Sigmoid colon (tissue), 7 donors: ENCODE results near the gene DNAL1. TPM values are rescaled to one million over a fixed set of nuclear protein-coding genes. Genes with fewer than 3 reads are reported as not detected.

Source experiments
- DNase-seq: peaks from one replicate; pipeline ENCODE4 v3.0.0-alpha.2; 2019
- H3K27ac ChIP-seq, 4 donors: fragments of 200-600 bp; sonication (generic); one replicate each; pipeline ENCODE4 v1.5.1; 2016 to 2019; ENCODE audit warnings: mild to moderate bottlenecking in 1 of 4
- H3K27me3 ChIP-seq, 3 donors: fragments of 200-600 bp; sonication (generic); one replicate each; pipeline ENCODE4 v1.5.1; 2019; ENCODE audit warnings: mild to moderate bottlenecking in 1 of 3
- H3K36me3 ChIP-seq, 4 donors: fragments of 200-600 bp; sonication (generic); one replicate each; pipeline ENCODE4 v1.5.1; 2016 to 2019
- H3K4me1 ChIP-seq, 4 donors: fragments of 200-600 bp; sonication (generic); one replicate each; pipeline ENCODE4 v1.5.1; 2017 to 2019
- H3K4me3 ChIP-seq, 4 donors: fragments of 200-600 bp; sonication (generic); one replicate each; pipeline ENCODE4 v1.5.1; 2017 to 2019; ENCODE audit warnings: mild to moderate bottlenecking in 2 of 4, moderate library complexity in 1 of 4
- H3K9me3 ChIP-seq, 4 donors: fragments of 200-600 bp in 3 of 4; sonication (generic) in 3 of 4; one replicate each; pipeline versions ENCODE4 v1.5.1 to v1.6.1; 2013 to 2019
- EP300 ChIP-seq, 4 donors: sonication (generic); formaldehyde crosslinking; IDR thresholded peaks; one replicate each; pipeline ENCODE4 v1.6.1; 2017; ENCODE audit warnings: antibody characterized with exemption in 4 of 4
- POLR2A ChIP-seq, 2 donors: fragments of 450-650 bp; IDR thresholded peaks; one replicate each; pipeline ENCODE4 v1.6.1; 2016; ENCODE audit warnings: antibody characterized with exemption in 2 of 2, mild to moderate bottlenecking in 2 of 2, moderate library complexity in 2 of 2
- POLR2AphosphoS5 ChIP-seq, 4 donors: sonication (generic); formaldehyde crosslinking; IDR thresholded peaks; one replicate each; pipeline ENCODE4 v1.6.1; 2017; ENCODE audit warnings: antibody characterized with exemption in 4 of 4
- WGBS, 2 donors: extraction: QIAGEN DNeasy Blood & Tissue Kit; methylation state at CpG; one replicate each; pipeline ENCODE4 v1.1.7; 2013; 5-methylcytosine and 5-hydroxymethylcytosine counted together
- intact Hi-C: fragments of 100-400 bp; cut with DNase I; formaldehyde crosslinking; loops from one replicate; pipeline ENCODE4 v1.15.1; 2023
- polyA plus RNA-seq, 3 donors: library from polyadenylated mRNA; stranded (reverse); fragments of 200-250 nt; gene quantifications; one replicate each; pipeline ENCODE4 v1.2.3, GENCODE V29; 2013
- small RNA-seq, 3 donors: library from RNA; depleted of rRNA; stranded (forward); fragments of <200 nt; gene quantifications; one replicate each; pipeline ENCODE3, GENCODE V24; 2016
- total RNA-seq, 4 donors: library from RNA; depleted of rRNA; stranded (reverse); fragments of >200 nt; gene quantifications; one replicate each; pipeline ENCODE4 v1.1.0, GENCODE V29; 2016
- TF ChIP-seq, protein P1 (sequence below), 4 experiments: fragments of 450-650 bp in 3 of 4; fragments of 200-600 bp in 1 of 4; IDR thresholded peaks; one replicate each; pipeline ENCODE4 v1.5.1; 2016 to 2019; ENCODE audit warnings: antibody characterized with exemption in 4 of 4, mild to moderate bottlenecking in 3 of 4, moderate library complexity in 2 of 4
- donor health status: healthy with polysubstance abuse.
- donor health status: Bipolar disorder and iron deficiency.
- donor health status: healthy.

The DNAL1 gene
- total and polyA plus RNA-seq, 7 donors: 4.6 to 20.0 (median 6.9) TPM

DNA sequence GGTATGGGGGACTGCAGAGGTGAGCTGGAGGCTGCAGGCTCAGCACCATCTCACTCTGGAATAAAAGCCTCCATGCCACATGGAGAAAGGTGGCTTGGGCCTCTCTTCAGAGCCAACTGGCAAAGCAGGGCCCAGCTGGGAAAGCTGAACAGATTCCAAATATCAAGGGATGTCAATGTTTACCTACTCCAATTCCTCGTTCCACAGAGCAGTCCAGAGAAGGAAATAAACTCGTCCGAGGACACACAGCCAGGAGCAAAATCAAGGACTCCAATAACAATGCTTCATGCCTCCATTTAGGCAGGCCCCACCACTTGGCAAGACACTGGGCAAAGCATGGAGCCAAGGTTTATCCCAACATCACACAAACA lies 105.7 kb downstream of the DNAL1 start:
- DNase-seq: no peak
- H3K27ac ChIP-seq: peak overlapping the region; percentile 99 to 100 (median 100)
- no peaks in the 10 kb centered on the region for H3K9me3 ChIP-seq
- H3K4me3 ChIP-seq: no peak overlapping the region
- H3K4me1 ChIP-seq: peaks cover 0 to 100% (median 99%) of the 10 kb centered on the region in 4 donors
- H3K27me3 ChIP-seq: no peaks in the 10 kb centered on the region
- WGBS, 2 donors: 11 to 50% methylated on average over 3 of the region's 3 CpGs
- intact Hi-C loops: loop anchor here (5.0 kb wide), 1 partner anchor 37 kb away; no protein-coding TSS in a partner anchor
- no peaks in the 10 kb centered on the region for H3K36me3 ChIP-seq
- TF ChIP-seq EP300 (IDR thresholded peaks at IDR 0.05) (no peak), POLR2A (IDR thresholded peaks at IDR 0.05) (no peak), POLR2AphosphoS5 (IDR thresholded peaks at IDR 0.05) (no peak)
- TF ChIP-seq, protein P1, sequence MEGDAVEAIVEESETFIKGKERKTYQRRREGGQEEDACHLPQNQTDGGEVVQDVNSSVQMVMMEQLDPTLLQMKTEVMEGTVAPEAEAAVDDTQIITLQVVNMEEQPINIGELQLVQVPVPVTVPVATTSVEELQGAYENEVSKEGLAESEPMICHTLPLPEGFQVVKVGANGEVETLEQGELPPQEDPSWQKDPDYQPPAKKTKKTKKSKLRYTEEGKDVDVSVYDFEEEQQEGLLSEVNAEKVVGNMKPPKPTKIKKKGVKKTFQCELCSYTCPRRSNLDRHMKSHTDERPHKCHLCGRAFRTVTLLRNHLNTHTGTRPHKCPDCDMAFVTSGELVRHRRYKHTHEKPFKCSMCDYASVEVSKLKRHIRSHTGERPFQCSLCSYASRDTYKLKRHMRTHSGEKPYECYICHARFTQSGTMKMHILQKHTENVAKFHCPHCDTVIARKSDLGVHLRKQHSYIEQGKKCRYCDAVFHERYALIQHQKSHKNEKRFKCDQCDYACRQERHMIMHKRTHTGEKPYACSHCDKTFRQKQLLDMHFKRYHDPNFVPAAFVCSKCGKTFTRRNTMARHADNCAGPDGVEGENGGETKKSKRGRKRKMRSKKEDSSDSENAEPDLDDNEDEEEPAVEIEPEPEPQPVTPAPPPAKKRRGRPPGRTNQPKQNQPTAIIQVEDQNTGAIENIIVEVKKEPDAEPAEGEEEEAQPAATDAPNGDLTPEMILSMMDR (IDR thresholded peaks at IDR 0.05): no peak

DNA sequence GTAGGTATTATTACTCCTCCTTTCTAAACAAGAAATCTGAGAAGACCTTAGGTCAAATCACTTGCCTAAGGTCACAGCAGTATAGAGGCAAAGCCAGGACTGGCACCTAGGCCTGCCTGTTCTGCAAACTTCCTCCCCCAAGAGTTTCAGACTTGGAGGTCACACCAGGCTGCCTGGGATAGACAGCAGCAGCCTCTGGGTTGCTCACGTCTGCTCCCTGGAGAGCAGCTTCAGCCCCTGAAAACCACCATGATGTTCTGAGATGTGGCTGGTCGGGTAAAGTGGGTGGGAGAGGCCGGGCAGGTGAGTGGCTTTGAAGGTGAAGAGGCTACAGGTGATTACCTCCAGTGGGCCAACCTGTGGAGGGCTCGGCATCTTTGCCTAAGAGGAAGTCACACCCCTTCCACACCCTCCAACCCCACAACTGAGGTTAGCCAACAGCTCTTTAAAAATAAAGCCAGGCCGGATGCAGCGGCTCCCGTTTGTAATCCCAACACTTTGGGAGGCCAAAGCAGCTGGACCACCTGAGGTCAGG lies 106.4 kb downstream of the DNAL1 start:
- peaks cover 0 to 100% (median 99%) of the 10 kb centered on the region in 4 donors for H3K4me1 ChIP-seq
- H3K9me3 ChIP-seq: no peaks in the 10 kb centered on the region
- peak overlapping the region; percentile 99 to 100 (median 100) for H3K27ac ChIP-seq
- TF ChIP-seq, protein P1 (IDR thresholded peaks at IDR 0.05): no peak
- TF ChIP-seq POLR2A (IDR thresholded peaks at IDR 0.05) (no peak), POLR2AphosphoS5 (IDR thresholded peaks at IDR 0.05) (no peak), EP300 (IDR thresholded peaks at IDR 0.05) (no peak)
- H3K36me3 ChIP-seq: no peaks in the 10 kb centered on the region
- H3K27me3 ChIP-seq: no peaks in the 10 kb centered on the region
- intact Hi-C loops: loop anchor here (5.0 kb wide), 1 partner anchor 36 kb away; no protein-coding TSS in a partner anchor
- 21 to 26% methylated on average over 7 of the region's 7 CpGs for WGBS, 2 donors
- H3K4me3 ChIP-seq: no peak overlapping the region
- DNase-seq: peak; percentile 69

DNA sequence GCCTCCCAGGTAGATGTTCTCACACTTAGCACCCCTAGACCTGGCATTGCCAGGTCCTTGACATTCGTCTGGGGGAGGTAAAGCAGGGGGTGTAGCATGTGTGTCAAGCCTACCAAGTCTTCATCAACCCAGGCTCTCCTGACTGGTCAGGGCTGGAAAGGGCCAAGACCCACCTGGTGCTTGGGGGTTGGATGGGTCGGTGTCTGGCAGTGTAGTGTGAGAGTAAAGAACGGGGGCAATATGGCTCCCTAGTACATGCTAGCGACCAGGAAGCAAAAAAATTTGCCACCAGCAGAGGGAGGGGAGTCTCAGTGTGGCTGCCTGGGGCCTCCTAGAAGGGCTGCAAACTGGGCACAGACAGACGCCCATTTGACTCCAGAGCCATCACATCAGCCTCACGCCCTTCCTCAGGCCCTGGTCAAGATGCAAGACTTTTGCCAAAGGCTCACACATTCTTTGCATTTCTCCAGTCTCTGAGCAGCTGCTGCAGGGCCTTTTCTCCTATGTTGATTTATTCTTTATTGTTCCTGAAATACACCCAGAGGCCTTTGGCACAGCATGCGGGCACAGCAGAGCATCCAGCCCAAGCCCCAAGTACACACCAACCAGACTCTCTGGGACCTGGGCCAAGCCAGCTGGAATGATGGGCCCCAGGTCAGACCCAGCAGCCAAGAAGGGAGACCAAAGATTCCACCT lies 107.7 kb downstream of the DNAL1 start:
- DNase-seq: peak; percentile 96
- peaks cover 0 to 100% (median 99%) of the 10 kb centered on the region in 4 donors for H3K4me1 ChIP-seq

More for the DNA sequence above, 107.7 kb downstream of the DNAL1 start:
- no peaks in the 10 kb centered on the region for H3K9me3 ChIP-seq
- H3K36me3 ChIP-seq: no peaks in the 10 kb centered on the region
- intact Hi-C loops: loop anchor here (5.0 kb wide), 1 partner anchor 35 kb away; no protein-coding TSS in a partner anchor
- H3K27me3 ChIP-seq: no peaks in the 10 kb centered on the region
- 21 to 41% methylated on average over 7 of the region's 7 CpGs for WGBS, 2 donors
- H3K27ac ChIP-seq: peak overlapping the region; percentile 99 to 100 (median 100)
- H3K4me3 ChIP-seq: peak overlapping the region in 1 of 4 donors; percentile 35
- TF ChIP-seq, protein P1 (IDR thresholded peaks at IDR 0.05): peak in 3 of 4 experiments; percentile 32 to 54 (median 52)
- TF ChIP-seq POLR2AphosphoS5 (IDR thresholded peaks at IDR 0.05) (peak; percentile 35 to 75 (median 53)), EP300 (IDR thresholded peaks at IDR 0.05) (peak in 2 of 4 donors; percentile 33 to 38), POLR2A (IDR thresholded peaks at IDR 0.05) (no peak)

Small RNA genes lying within 50 kb of the gene (small RNA-seq; reads per million reads assigned to genes)
- 0 reads per million in 3 donors for gene RNU6-240P

Other genes starting within 250 kb of the DNAL1 start
- 10 to 100 TPM; 37.6 to 80.3 (median 55.7) TPM for gene NUMB, start 186.4 kb upstream of the DNAL1 start, total RNA-seq
- 10 to 100 TPM; 42.5 to 53.4 (median 45.6) TPM for gene NUMB, start 186.4 kb upstream of the DNAL1 start, polyA plus RNA-seq
- 10 to 100 TPM in 2 of 4 donors, 1 to 10 TPM in 2; 8.9 to 15.8 (median 11.6) TPM for gene RIOX1, start 154.1 kb upstream of the DNAL1 start, total RNA-seq
- gene RIOX1, start 154.1 kb upstream of the DNAL1 start, polyA plus RNA-seq: 1 to 10 TPM; 3.0 to 8.2 (median 4.4) TPM
- 10 to 100 TPM in 3 of 4 donors, 1 to 10 TPM in 1; 6.9 to 25.3 (median 19.0) TPM for gene ACOT1, start 107.8 kb upstream of the DNAL1 start, total RNA-seq
- 1 to 10 TPM; 2.9 to 6.5 (median 6.0) TPM for gene ACOT1, start 107.8 kb upstream of the DNAL1 start, polyA plus RNA-seq
- gene HEATR4, start 86.0 kb upstream of the DNAL1 start, total RNA-seq: 1 to 10 TPM in 1 of 4 donors, under 1 TPM in 2, not detected in 1; 0.28 to 1.2 (median 0.49) TPM
- under 1 TPM in 1 of 3 donors, not detected in 2; 0.03 TPM for gene HEATR4, start 86.0 kb upstream of the DNAL1 start, polyA plus RNA-seq
- gene ACOT2, start 75.8 kb upstream of the DNAL1 start, total RNA-seq: 100 to 1,000 TPM in 2 of 4 donors, 10 to 100 TPM in 2; 44.7 to 125 (median 99.0) TPM
- gene ACOT2, start 75.8 kb upstream of the DNAL1 start, polyA plus RNA-seq: 10 to 100 TPM; 19.2 to 36.8 (median 22.9) TPM
- gene ACOT4, start 53.1 kb upstream of the DNAL1 start, total RNA-seq: 1 to 10 TPM in 1 of 4 donors, under 1 TPM in 3; 0.33 to 2.2 (median 0.45) TPM
- gene ACOT4, start 53.1 kb upstream of the DNAL1 start, polyA plus RNA-seq: 1 to 10 TPM; 2.2 to 3.7 (median 3.6) TPM
- gene ACOT6, start 32.5 kb upstream of the DNAL1 start, total RNA-seq: not detected
- not detected for gene ACOT6, start 32.5 kb upstream of the DNAL1 start, polyA plus RNA-seq
- gene PNMA1, start 69.4 kb downstream of the DNAL1 start, total RNA-seq: 10 to 100 TPM; 33.5 to 63.1 (median 37.3) TPM
- gene PNMA1, start 69.4 kb downstream of the DNAL1 start, polyA plus RNA-seq: 10 to 100 TPM; 11.4 to 20.4 (median 16.9) TPM
- 10 to 100 TPM in 1 of 4 donors, 1 to 10 TPM in 3; 5.0 to 11.4 (median 6.3) TPM for gene PTGR2, start 206.8 kb downstream of the DNAL1 start, total RNA-seq
- gene PTGR2, start 206.8 kb downstream of the DNAL1 start, polyA plus RNA-seq: 1 to 10 TPM; 6.4 to 9.0 (median 6.6) TPM
- 10 to 100 TPM; 45.1 to 67.8 (median 53.8) TPM for gene ZNF410, start 241.9 kb downstream of the DNAL1 start, total RNA-seq
- gene ZNF410, start 241.9 kb downstream of the DNAL1 start, polyA plus RNA-seq: 10 to 100 TPM; 33.3 to 37.8 (median 35.4) TPM